Measurements from ENCODE around the gene FOXP1. TPM values are rescaled to one million over a fixed set of nuclear protein-coding genes. Genes with fewer than 3 reads are reported as not detected.

FOXP1 gene
- total RNA-seq, 1 donor, result 195 TPM

GRCh38 chr3:71316066-71316777, 267.3 kb downstream of the FOXP1 start:
- TF ChIP-seq CTCF (IDR thresholded peaks at IDR 0.05; ENCODE audit: extremely low read depth, low read depth, low read length), result no peak
- peaks cover 2% of the 10 kb centered on the region for H3K36me3 ChIP-seq (ENCODE audit: insufficient read depth, low read length)
- no peak for DNase-seq (ENCODE audit: insufficient read length, low spot score, missing footprints)
- no peak overlapping the region for H3K4me3 ChIP-seq (ENCODE audit: insufficient read depth, low read length)
- no peak overlapping the region for H3K27ac ChIP-seq (ENCODE audit: low read depth, low read length)
- peaks cover 61% of the 10 kb centered on the region for H3K79me2 ChIP-seq (ENCODE audit: insufficient read depth, low read length)
- no peaks in the 10 kb centered on the region for H3K27me3 ChIP-seq (ENCODE audit: insufficient read depth, low read length)
- H3K4me1 ChIP-seq (ENCODE audit: insufficient read depth, low read length), result peaks cover 7% of the 10 kb centered on the region
- H4K20me1 ChIP-seq (ENCODE audit: insufficient read depth, low read length), result peaks cover 7% of the 10 kb centered on the region
- no peak overlapping the region for H3K4me2 ChIP-seq (ENCODE audit: insufficient read depth, low read length)
- H3K9me3 ChIP-seq (ENCODE audit: low read depth, low read length), result no peaks in the 10 kb centered on the region
- H2AFZ ChIP-seq (ENCODE audit: low read length), result no peak overlapping the region

GRCh38 chr3:71315431-71315830, 268.1 kb downstream of the FOXP1 start:
- no peak overlapping the region for H3K4me3 ChIP-seq (ENCODE audit: insufficient read depth, low read length)
- H3K27me3 ChIP-seq (ENCODE audit: insufficient read depth, low read length), result no peaks in the 10 kb centered on the region
- peaks cover 6% of the 10 kb centered on the region for H4K20me1 ChIP-seq (ENCODE audit: insufficient read depth, low read length)
- no peak overlapping the region for H3K27ac ChIP-seq (ENCODE audit: low read depth, low read length)
- no peaks in the 10 kb centered on the region for H3K36me3 ChIP-seq (ENCODE audit: insufficient read depth, low read length)
- no peak for DNase-seq (ENCODE audit: insufficient read length, low spot score, missing footprints)
- no peak overlapping the region for H2AFZ ChIP-seq (ENCODE audit: low read length)
- peaks cover 56% of the 10 kb centered on the region for H3K79me2 ChIP-seq (ENCODE audit: insufficient read depth, low read length)
- H3K4me1 ChIP-seq (ENCODE audit: insufficient read depth, low read length), result peaks cover 14% of the 10 kb centered on the region
- no peak for TF ChIP-seq CTCF (IDR thresholded peaks at IDR 0.05; ENCODE audit: extremely low read depth, low read depth, low read length)
- H3K4me2 ChIP-seq (ENCODE audit: insufficient read depth, low read length), result no peak overlapping the region
- no peaks in the 10 kb centered on the region for H3K9me3 ChIP-seq (ENCODE audit: low read depth, low read length)

GRCh38 chr3:71313844-71314243, 269.7 kb downstream of the FOXP1 start:
- H2AFZ ChIP-seq (ENCODE audit: low read length), result no peak overlapping the region
- no peak for TF ChIP-seq CTCF (IDR thresholded peaks at IDR 0.05; ENCODE audit: extremely low read depth, low read depth, low read length)
- H3K4me2 ChIP-seq (ENCODE audit: insufficient read depth, low read length), result no peak overlapping the region
- H3K27ac ChIP-seq (ENCODE audit: low read depth, low read length), result no peak overlapping the region
- H3K36me3 ChIP-seq (ENCODE audit: insufficient read depth, low read length), result no peaks in the 10 kb centered on the region
- H4K20me1 ChIP-seq (ENCODE audit: insufficient read depth, low read length), result peaks cover 2% of the 10 kb centered on the region
- H3K4me3 ChIP-seq (ENCODE audit: insufficient read depth, low read length), result no peak overlapping the region
- peaks cover 50% of the 10 kb centered on the region for H3K79me2 ChIP-seq (ENCODE audit: insufficient read depth, low read length)
- no peaks in the 10 kb centered on the region for H3K27me3 ChIP-seq (ENCODE audit: insufficient read depth, low read length)
- no peaks in the 10 kb centered on the region for H3K9me3 ChIP-seq (ENCODE audit: low read depth, low read length)
- DNase-seq (ENCODE audit: insufficient read length, low spot score, missing footprints), result no peak
- peaks cover 19% of the 10 kb centered on the region for H3K4me1 ChIP-seq (ENCODE audit: insufficient read depth, low read length)

- Histone ChIP-seq H3K27me3 (ENCODE audit: insufficient read depth, low read length) (no peaks in the 10 kb centered on the region), H3K36me3 (ENCODE audit: insufficient read depth, low read length) (no peaks in the 10 kb centered on the region), H3K79me2 (ENCODE audit: insufficient read depth, low read length) (peaks cover 55% of the 10 kb centered on the region), H2AFZ (ENCODE audit: low read length) (no peak overlapping the region), H4K20me1 (ENCODE audit: insufficient read depth, low read length) (peaks cover 2% of the 10 kb centered on the region), H3K27ac (ENCODE audit: low read depth, low read length) (no peak overlapping the region), H3K4me2 (ENCODE audit: insufficient read depth, low read length) (no peak overlapping the region), H3K9me3 (ENCODE audit: low read depth, low read length) (no peaks in the 10 kb centered on the region), H3K4me3 (ENCODE audit: insufficient read depth, low read length) (no peak overlapping the region), H3K4me1 (ENCODE audit: insufficient read depth, low read length) (peaks cover 12% of the 10 kb centered on the region)
- TF ChIP-seq CTCF (IDR thresholded peaks at IDR 0.05; ENCODE audit: extremely low read depth, low read depth, low read length), result no peak
- no peak for DNase-seq (ENCODE audit: insufficient read length, low spot score, missing footprints)
Observed at GRCh38 chr3:71312461-71312860, 271.1 kb downstream of the FOXP1 start.
